ENCODE data around the gene DKK3. TPM values are rescaled to one million over a fixed set of nuclear protein-coding genes. Genes with fewer than 3 reads are reported as not detected.

DKK3 gene
- total RNA-seq, 1 donor = 72.4 TPM

DNA sequence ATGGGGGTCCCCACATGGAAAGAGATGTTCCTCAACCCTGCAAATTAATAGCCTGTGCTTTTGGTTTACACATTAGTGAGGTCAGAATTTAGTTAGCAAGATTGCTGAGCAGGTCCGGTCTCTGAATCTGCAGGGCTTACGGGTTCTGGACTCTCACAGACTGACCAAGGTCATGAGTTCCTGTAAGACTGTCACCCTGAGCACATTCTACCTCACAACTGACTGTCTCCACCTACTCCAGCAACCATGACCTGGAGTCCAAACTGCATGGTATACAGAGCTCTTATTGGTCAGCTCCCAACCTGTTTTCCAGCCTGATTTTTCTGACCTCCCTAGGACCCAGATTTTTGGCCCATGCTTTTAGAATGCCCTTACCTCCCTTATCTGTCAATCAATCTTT, 28.2 kb downstream of the DKK3 start:
- no peak for DNase-seq (ENCODE audit: insufficient read length, low spot score, missing footprints)
- no peaks in the 10 kb centered on the region for H3K36me3 ChIP-seq (ENCODE audit: insufficient read depth, low read length)
- no peaks in the 10 kb centered on the region for H4K20me1 ChIP-seq (ENCODE audit: insufficient read depth, low read length)
- H3K27me3 ChIP-seq (ENCODE audit: insufficient read depth, low read length) = no peaks in the 10 kb centered on the region
- peaks cover 70% of the 10 kb centered on the region for H3K4me1 ChIP-seq (ENCODE audit: insufficient read depth, low read length)
- H3K9me3 ChIP-seq (ENCODE audit: low read depth, low read length) = no peaks in the 10 kb centered on the region
- H3K79me2 ChIP-seq (ENCODE audit: insufficient read depth, low read length) = no peaks in the 10 kb centered on the region
- peak overlapping the region; percentile 78 for H3K27ac ChIP-seq (ENCODE audit: low read depth, low read length)
- TF ChIP-seq, protein P1, sequence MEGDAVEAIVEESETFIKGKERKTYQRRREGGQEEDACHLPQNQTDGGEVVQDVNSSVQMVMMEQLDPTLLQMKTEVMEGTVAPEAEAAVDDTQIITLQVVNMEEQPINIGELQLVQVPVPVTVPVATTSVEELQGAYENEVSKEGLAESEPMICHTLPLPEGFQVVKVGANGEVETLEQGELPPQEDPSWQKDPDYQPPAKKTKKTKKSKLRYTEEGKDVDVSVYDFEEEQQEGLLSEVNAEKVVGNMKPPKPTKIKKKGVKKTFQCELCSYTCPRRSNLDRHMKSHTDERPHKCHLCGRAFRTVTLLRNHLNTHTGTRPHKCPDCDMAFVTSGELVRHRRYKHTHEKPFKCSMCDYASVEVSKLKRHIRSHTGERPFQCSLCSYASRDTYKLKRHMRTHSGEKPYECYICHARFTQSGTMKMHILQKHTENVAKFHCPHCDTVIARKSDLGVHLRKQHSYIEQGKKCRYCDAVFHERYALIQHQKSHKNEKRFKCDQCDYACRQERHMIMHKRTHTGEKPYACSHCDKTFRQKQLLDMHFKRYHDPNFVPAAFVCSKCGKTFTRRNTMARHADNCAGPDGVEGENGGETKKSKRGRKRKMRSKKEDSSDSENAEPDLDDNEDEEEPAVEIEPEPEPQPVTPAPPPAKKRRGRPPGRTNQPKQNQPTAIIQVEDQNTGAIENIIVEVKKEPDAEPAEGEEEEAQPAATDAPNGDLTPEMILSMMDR (IDR thresholded peaks at IDR 0.05; ENCODE audit: extremely low read depth, low read depth, low read length) = no peak
- no peak overlapping the region for H2AFZ ChIP-seq (ENCODE audit: low read length)
- H3K4me2 ChIP-seq (ENCODE audit: insufficient read depth, low read length) = no peak overlapping the region
- no peak overlapping the region for H3K4me3 ChIP-seq (ENCODE audit: insufficient read depth, low read length)

GRCh38 chr11:11979488-11980117, 28.8 kb downstream of the DKK3 start:
- Histone ChIP-seq H3K27ac (ENCODE audit: low read depth, low read length) (peak overlapping the region; percentile 78), H3K4me1 (ENCODE audit: insufficient read depth, low read length) (peaks cover 66% of the 10 kb centered on the region), H4K20me1 (ENCODE audit: insufficient read depth, low read length) (no peaks in the 10 kb centered on the region), H3K27me3 (ENCODE audit: insufficient read depth, low read length) (no peaks in the 10 kb centered on the region), H3K9me3 (ENCODE audit: low read depth, low read length) (no peaks in the 10 kb centered on the region), H2AFZ (ENCODE audit: low read length) (peak overlapping the region; percentile 72), H3K4me3 (ENCODE audit: insufficient read depth, low read length) (no peak overlapping the region), H3K36me3 (ENCODE audit: insufficient read depth, low read length) (no peaks in the 10 kb centered on the region), H3K4me2 (ENCODE audit: insufficient read depth, low read length) (no peak overlapping the region), H3K79me2 (ENCODE audit: insufficient read depth, low read length) (no peaks in the 10 kb centered on the region)
- TF ChIP-seq, protein P1 (IDR thresholded peaks at IDR 0.05; ENCODE audit: extremely low read depth, low read depth, low read length) = no peak
- DNase-seq (ENCODE audit: insufficient read length, low spot score, missing footprints) = no peak

GRCh38 chr11:11978792-11979487, 29.5 kb downstream of the DKK3 start:
- no peaks in the 10 kb centered on the region for H4K20me1 ChIP-seq (ENCODE audit: insufficient read depth, low read length)
- peaks cover 63% of the 10 kb centered on the region for H3K4me1 ChIP-seq (ENCODE audit: insufficient read depth, low read length)
- no peaks in the 10 kb centered on the region for H3K36me3 ChIP-seq (ENCODE audit: insufficient read depth, low read length)
- no peaks in the 10 kb centered on the region for H3K79me2 ChIP-seq (ENCODE audit: insufficient read depth, low read length)
- TF ChIP-seq, protein P1 (IDR thresholded peaks at IDR 0.05; ENCODE audit: extremely low read depth, low read depth, low read length) = no peak
- H3K4me3 ChIP-seq (ENCODE audit: insufficient read depth, low read length) = no peak overlapping the region
- DNase-seq (ENCODE audit: insufficient read length, low spot score, missing footprints) = no peak
- no peaks in the 10 kb centered on the region for H3K27me3 ChIP-seq (ENCODE audit: insufficient read depth, low read length)
- peak overlapping the region; percentile 72 for H2AFZ ChIP-seq (ENCODE audit: low read length)
- H3K4me2 ChIP-seq (ENCODE audit: insufficient read depth, low read length) = no peak overlapping the region
- H3K9me3 ChIP-seq (ENCODE audit: low read depth, low read length) = no peaks in the 10 kb centered on the region
- H3K27ac ChIP-seq (ENCODE audit: low read depth, low read length) = peak overlapping the region; percentile 78

- no peaks in the 10 kb centered on the region for H3K27me3 ChIP-seq (ENCODE audit: insufficient read depth, low read length)
- peaks cover 63% of the 10 kb centered on the region for H3K4me1 ChIP-seq (ENCODE audit: insufficient read depth, low read length)
- no peaks in the 10 kb centered on the region for H3K79me2 ChIP-seq (ENCODE audit: insufficient read depth, low read length)
- DNase-seq (ENCODE audit: insufficient read length, low spot score, missing footprints) = no peak
- H2AFZ ChIP-seq (ENCODE audit: low read length) = no peak overlapping the region
- TF ChIP-seq, protein P1 (IDR thresholded peaks at IDR 0.05; ENCODE audit: extremely low read depth, low read depth, low read length) = no peak
- no peaks in the 10 kb centered on the region for H4K20me1 ChIP-seq (ENCODE audit: insufficient read depth, low read length)
- no peaks in the 10 kb centered on the region for H3K36me3 ChIP-seq (ENCODE audit: insufficient read depth, low read length)
- H3K4me2 ChIP-seq (ENCODE audit: insufficient read depth, low read length) = no peak overlapping the region
- no peak overlapping the region for H3K4me3 ChIP-seq (ENCODE audit: insufficient read depth, low read length)
- H3K9me3 ChIP-seq (ENCODE audit: low read depth, low read length) = no peaks in the 10 kb centered on the region
- peak overlapping the region; percentile 69 for H3K27ac ChIP-seq (ENCODE audit: low read depth, low read length)
These were observed 30.3 kb downstream of the DKK3 start for GRCh38 chr11:11978098-11978637.

Measured in osteoblast (primary cell).